Testis (tissue), 2 donors: ENCODE measurements around the gene ARL5C.

ENCODE experiments used
- POLR2A ChIP-seq: fragments of 450-650 bp; IDR thresholded peaks from one replicate; pipeline ENCODE4 v1.6.1; 2017; ENCODE audit warnings: antibody characterized with exemption, mild to moderate bottlenecking, moderate library complexity
- TF ChIP-seq, protein P1 (sequence below), 3 experiments: fragments of 450-650 bp in 2 of 3; fragments of 200-600 bp in 1 of 3; sonication (generic) in 1 of 3; IDR thresholded peaks; one replicate each; pipeline ENCODE4 v1.5.1; 2016 to 2019; ENCODE audit warnings: antibody characterized with exemption in 3 of 3, mild to moderate bottlenecking in 2 of 3, moderate library complexity in 1 of 3

DNA sequence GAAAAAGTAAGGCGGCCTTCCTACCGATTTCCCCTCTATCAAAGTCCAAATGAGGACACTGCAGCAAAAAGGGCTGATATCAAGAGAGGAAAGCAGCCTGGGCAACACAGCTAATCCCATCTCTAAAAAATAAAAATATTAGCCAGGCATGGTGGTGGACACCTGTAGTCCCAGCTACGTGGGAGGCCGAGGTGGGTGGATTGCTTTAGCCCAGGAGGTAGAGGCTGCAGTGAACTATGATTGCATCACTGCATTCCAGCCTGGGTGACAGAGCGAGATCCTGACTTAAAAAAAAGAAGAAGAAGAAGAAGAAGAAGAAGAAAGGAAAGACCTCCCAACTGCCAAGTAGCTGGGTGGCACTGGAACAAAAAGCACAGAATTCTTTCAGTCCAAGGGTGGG lies 17.1 kb upstream of the ARL5C start:
- TF ChIP-seq, protein P1, sequence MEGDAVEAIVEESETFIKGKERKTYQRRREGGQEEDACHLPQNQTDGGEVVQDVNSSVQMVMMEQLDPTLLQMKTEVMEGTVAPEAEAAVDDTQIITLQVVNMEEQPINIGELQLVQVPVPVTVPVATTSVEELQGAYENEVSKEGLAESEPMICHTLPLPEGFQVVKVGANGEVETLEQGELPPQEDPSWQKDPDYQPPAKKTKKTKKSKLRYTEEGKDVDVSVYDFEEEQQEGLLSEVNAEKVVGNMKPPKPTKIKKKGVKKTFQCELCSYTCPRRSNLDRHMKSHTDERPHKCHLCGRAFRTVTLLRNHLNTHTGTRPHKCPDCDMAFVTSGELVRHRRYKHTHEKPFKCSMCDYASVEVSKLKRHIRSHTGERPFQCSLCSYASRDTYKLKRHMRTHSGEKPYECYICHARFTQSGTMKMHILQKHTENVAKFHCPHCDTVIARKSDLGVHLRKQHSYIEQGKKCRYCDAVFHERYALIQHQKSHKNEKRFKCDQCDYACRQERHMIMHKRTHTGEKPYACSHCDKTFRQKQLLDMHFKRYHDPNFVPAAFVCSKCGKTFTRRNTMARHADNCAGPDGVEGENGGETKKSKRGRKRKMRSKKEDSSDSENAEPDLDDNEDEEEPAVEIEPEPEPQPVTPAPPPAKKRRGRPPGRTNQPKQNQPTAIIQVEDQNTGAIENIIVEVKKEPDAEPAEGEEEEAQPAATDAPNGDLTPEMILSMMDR (IDR thresholded peaks at IDR 0.05) = no peak
- no peak for TF ChIP-seq POLR2A
